WI38 (cell line): ENCODE data around the gene DPPA5.

Source experiments
- H3K4me3 ChIP-seq: 2 replicates; pipeline ENCODE4 v1.5.1; 2011; ENCODE audit warnings: low read depth, mild to moderate bottlenecking, control low read depth, low read length
- CTCF ChIP-seq: IDR thresholded peaks from 2 replicates; pipeline ENCODE4 v1.5.1; 2012; ENCODE audit warnings: low read depth, mild to moderate bottlenecking, control low read depth, low read length

Gene DPPA5

DNA sequence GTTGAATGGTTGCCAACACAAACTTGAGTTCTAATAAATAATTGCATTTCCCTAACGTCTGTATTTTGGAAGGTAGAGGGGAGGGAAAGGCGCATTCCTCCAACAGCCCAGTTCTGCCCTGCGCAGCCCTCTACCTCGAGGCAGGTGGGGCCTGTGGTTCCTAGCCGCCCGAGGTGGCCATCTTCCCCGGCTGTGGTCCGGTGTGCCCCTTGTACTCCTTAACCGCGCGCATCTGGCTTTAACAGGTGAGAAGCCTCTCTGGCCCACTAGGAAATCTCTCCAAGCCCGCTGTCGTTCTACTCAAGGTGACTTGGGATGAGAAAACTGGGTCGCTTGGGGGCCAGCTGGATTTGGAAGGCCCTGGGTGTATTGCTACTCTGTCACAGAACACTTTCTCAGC, 10.0 kb upstream of the DPPA5 start:
- no peak overlapping the region for H3K4me3 ChIP-seq
- TF ChIP-seq CTCF = no peak

- no peak for TF ChIP-seq CTCF
- H3K4me3 ChIP-seq = no peak overlapping the region
Observed at GRCh38 chr6:73363537-73363875, 9.4 kb upstream of the DPPA5 start.

DNA sequence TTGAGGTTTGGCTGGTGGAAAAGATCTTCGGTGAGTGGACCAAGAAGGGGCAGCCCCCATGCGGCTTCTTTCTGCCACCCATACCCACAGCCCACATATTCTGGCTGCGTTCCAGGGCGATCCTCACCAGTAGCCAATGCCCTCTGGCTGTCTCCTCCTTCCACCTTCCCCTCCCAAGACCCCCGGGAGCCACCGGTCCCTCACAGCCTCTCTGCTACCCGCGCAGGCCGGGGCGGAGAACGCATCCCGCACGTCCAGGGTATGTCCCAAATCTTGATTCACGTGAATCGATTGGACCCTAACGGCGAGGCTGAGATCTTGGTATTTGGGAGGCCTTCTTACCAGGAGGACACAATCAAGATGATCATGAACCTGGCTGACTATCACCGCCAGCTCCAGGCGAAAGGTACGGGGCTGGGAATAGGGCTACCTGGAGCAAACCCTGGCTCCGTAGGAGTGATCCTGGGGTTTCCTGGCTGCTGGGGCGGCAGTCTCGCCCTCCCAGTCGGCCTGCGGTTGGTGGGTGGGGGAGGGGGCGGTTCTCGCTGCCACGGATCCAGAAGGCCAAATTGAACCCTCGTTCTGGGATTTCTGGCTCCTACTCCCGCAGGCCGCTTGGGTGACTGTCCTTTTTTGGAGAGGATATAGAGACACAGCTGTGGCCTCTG, 8.9 kb upstream of the DPPA5 start:
- H3K4me3 ChIP-seq = no peak overlapping the region
- TF ChIP-seq CTCF = no peak

GRCh38 chr6:73362358-73362757, 8.3 kb upstream of the DPPA5 start, which contains the start of gene KHDC3L:
KHDC3L (plus strand) TSS chr6:73362658; CDS start chr6:73362730, 72 bp downstream.
- no peak for TF ChIP-seq CTCF

GRCh38 chr6:73349311-73349710, 4.8 kb downstream of the DPPA5 start:
- TF ChIP-seq CTCF = no peak
- H3K4me3 ChIP-seq = no peak overlapping the region

More at GRCh38 chr6:73362358-73362757, 8.3 kb upstream of the DPPA5 start, which contains the start of gene KHDC3L:
- H3K4me3 ChIP-seq = no peak within 1 kb of the TSS

- no peak overlapping the region for H3K4me3 ChIP-seq
- TF ChIP-seq CTCF = no peak
Observed at GRCh38 chr6:73348550-73349204, 5.4 kb downstream of the DPPA5 start.

- H3K4me3 ChIP-seq = no peak overlapping the region
- TF ChIP-seq CTCF = no peak
Observed at GRCh38 chr6:73343164-73343563, 10.9 kb downstream of the DPPA5 start.
